HG03280 (cell line): ENCODE results near the gene NCOA6.

Experiments
- ATAC-seq: cut with Tn5 transposase; IDR thresholded peaks from one replicate; pipeline ENCODE4 v1.9.1; 2021; ENCODE audit warnings: mild to moderate bottlenecking, moderate library complexity; ENCODE audit not compliant: unreplicated experiment

The NCOA6 gene

DNA sequence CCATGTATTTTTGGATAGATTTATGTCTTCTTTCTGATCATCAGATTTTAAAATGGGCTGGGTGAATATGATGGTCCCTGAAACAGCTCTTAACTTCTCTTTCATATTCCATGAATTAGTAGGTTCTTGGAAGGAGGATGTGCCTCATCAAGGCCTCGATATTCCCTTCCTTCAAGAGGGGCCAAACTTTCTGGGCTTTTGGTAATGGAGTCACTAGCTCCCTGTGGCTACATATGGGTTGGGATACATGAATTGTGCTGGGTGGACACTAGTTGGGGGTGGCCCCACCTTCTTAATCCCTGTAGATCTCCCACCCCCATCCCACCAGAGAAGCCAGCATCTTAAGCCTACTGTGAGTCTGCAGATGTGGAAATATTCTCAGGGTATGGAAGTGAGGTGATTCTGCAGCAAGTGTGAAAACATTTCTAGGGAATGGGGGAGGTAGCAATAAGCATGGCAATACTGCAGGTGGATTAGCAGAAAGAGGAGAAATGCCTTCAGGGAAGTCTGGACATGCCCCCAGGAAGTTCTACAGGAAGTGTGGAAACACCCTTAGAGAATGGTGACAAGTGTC is 119.1 kb downstream of the NCOA6 start:
- no peak for ATAC-seq

DNA sequence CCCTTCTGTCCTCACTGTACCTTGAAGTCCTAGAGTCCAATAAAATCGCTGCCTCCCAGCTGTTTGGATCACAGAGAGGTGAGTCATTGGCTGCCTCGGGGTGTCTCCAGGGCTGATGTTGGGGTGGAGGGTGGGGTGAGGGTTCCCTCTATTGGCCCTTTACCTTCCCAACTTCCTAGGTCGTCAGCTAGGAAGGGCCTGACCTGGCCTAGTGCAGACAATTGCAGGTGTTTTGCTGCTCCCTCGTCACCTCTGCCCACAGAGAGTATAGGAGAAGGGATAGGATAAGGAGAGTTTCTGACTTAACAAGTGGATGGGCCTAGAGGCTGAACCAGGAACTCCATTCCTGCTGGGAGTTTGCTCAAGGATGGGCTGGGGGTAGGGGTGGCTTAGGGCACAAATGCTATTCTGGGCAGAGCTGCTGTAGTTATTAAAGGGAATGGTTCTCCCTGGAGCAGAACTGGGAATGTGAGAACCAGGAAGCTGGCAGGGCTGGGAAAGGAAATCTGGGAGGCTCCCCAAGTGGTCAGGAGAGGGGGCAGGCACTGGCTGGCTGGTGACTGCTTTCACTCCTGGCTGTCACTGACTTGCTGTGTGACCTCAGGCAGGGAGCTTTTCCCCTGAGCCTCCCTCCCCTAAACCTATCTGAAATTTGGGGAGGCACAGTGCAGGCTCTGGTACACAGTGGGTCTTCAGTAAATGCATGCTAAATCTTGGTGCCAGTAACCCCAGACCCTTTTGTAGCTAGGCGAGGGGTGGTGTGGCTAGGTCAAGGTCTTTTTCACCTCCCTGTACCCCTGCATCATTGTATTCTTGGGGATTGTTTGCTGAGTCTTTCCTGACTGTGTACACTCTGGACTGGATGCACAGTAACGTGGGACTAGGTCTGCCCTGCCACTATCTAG is 119.8 kb downstream of the NCOA6 start:
- no peak for ATAC-seq

DNA sequence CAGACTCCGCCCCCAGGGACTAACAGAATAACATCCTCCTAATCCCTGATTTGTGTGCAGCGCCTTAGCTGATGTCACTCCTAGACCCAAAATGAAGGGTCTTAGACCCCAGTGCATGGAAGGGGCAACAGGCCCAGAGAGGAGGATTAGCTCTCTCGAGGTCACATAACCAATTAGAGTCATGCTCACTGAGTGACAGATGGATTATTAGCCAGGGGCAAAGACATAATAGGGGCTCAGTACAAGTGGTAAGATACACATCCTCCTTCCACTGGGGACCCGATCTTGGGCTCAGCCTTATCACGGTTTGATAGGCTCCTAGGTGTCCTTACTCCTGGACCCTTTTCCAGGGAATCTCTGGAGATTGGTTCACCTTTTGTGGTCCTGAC is 120.4 kb downstream of the NCOA6 start:
- no peak for ATAC-seq

DNA sequence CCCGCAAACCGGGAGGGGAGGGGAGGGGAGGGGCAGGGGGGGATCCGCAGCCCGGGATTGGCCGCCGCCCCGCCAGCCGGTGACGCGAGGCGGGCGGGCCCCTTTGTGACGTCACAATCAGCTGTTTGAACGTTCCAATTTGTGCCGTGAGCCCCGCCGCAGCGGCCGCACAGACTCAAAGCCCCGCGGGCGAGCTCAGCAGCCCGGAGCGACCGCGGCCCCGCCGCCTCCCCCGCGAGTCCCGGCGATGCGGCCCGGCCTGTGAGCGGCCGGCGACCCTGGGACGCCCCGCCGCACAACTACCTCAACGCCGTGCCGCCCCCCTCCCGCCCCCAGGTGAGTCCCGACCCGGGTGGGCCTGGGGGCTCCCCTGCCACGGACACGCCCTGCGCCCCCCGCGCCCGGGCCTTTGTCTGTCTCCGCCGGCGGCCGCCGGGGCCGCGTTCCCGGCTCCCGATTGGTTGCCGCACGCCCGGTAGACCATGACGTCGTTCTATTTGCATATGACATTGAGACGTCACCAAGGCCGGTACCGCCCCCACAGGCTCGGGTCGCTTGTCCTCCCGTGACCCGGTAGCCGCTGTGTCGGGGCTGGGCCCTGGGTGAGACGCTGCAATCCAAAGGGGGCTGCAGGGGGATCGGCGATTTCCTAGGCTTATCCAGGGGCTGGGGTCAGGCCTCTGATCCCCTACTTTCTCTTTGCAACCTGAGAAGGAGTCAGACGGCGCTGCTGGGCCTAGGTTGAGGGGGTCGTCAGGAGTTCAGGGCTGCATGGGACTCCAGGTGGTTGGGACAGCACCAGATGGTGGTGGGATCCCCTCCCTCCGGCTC is 121.1 kb downstream of the NCOA6 start, which contains the start of gene TP53INP2:
Gene TP53INP2, plus strand, starts transcription at position 168 of the 831 bp plus-strand sequence. CDS start 4,396 bp downstream, outside the sequence.
- peak; percentile 65 for ATAC-seq

DNA sequence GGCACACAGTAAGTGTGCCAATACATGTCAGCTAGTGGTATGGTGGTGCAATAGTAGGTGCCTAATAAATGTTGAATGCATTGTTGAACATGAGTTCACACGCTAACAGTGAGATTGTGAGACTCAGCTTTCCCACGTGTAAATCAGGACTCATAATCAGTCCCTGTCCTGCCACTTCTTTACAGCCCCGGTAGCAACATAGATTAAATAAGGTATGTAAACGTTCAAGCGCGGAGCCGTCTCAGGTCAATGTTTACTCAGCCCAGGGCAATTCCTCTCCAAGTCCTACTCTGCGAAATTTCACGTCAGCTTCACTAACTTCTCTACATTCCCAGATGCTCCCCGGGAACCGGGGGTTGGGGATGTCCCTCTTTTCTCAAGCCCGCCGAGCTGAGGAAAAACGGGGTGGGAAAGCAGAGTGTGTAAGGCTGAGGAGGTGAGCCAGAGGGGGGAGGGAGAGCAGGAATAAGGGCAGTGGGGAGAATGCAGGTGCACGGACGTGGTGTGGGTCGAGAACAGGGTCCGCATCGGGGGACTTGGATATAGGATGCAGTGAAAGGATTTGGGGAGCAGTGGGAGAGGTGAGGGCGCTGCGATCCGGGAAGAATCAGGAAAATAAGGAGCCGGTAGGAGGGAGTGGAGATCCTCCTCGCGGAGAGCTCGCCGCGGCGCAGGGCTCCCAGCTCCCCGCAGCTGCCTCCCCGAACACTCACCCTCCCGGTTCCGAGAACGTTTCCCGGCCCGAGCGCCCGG is 121.9 kb downstream of the NCOA6 start:
- ATAC-seq = no peak

DNA sequence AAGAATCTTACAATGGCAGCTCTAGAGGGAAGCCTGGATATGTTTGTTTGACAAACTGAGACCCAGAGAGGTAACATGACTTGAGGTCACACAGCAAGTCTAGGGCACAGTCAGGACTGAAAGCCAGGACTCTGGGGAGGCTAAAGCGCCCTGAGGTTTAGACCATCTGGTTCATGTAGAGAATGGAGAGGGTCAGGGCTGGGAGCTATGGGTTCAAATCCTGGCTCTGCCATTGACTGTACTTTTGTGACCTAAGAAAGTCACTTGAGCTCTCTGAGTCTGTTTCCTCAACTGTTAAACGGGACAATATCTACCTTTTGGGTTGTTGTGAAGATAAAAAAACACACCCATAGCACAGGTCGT is 122.4 kb downstream of the NCOA6 start:
- ATAC-seq = no peak

DNA sequence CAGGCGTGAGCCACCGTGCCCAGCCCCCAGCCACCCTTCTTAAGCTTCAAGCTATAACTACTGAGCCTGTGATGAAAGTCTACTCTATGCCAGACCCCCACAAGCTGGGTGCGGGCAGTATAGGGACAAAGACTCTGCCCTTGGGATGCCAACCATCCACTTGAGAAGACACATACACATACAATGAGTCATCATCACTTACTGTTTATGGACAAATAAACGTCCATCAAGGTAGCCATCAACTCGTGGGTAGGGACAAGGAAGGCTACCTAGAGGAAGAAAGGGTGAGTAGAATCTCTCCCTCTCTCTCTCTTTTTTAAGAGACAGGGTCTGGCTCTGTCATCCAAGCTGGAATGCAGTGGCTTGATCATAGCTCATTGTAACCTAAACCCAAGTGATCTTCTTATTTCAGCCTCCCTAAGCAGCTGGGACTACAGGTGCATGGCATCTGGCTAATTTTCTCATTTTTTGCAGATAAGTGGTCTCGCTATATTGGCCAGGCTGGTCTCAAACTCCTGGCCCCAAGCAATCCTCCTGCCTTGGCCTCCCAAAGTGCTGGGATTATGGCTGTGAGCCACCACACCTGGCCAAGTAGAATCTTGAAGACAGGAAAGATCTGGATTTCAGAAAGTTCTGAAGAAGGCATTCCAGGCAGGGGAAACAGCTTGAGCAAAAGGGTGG is 123.9 kb downstream of the NCOA6 start:
- ATAC-seq = no peak

DNA sequence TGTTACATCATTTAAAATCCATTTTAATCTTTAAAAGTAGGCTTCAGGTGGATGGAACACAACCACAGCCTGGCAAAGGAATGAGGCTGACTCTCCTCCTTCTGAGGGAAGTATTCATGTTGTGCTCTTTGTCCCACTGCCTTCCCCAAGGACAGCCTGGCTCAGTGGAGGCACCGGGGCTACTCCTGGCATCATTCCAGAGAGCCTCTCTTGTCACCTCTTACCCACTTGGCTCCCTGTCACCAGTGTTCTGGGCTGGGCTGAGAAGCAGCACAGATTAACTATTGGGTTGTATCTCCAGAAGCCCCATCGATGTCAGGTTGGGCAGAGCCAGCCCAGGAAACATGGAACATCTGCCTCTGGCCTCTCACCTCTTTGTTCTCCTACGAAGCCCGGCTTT is 132.0 kb downstream of the NCOA6 start:
- ATAC-seq = no peak

DNA sequence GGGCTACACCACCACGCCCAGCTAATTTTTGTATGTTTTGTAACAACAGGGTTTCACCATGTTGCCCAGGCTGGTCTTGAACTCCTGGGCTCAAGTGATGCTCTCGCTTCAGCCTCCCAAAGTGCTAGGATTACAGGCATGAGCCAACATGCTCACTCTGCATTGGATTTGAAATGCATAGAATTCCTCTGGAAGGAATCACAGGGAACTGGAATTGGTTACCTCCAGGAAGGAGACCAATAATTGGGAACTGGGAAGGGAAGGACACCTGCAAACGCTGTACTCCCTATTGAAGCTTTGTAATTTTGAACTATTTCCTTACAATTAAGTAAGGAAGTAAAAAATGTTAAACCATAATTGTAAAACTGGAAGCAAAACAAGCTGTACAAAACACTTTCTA is 133.6 kb downstream of the NCOA6 start:
- ATAC-seq = no peak

DNA sequence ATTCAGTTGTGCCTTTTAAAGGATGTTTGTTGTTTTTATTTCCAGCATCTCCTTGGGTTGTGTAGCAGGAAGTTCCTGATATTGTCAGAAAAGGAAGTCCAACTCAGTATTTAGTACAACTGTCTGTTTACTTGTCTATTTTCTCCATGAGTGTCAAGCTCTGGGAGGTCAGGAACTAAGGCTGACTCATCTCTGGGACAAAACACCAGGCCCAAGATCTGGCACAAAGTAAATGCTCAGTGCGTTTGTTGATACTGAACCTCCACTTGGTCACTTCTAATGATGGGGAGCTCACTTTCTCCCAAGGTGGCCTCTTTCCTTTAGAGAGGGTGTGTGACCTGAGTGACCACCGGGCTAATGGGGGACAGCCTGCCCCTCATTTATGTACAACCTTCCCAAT is 136.0 kb downstream of the NCOA6 start:
- ATAC-seq = no peak

DNA sequence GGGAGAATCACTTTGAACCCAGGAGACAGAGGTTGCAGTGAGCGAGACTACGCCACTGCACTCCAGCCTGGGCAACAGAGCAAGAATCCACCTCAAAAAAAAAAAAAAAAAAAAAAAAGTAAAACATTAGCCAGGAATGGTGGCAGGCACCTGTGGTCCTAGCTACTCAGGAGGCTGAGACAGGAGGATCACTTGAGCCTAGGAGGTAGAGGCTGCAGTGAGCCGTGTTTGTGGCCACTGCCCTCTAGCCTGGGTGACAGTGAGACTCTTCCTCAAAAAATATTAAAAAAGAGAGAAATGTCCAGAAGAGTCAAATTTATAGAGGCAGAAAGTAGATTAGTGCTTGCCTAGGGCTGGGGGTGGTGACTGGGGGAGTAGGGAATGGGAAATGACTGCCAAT is 141.8 kb downstream of the NCOA6 start:
- no peak for ATAC-seq

DNA sequence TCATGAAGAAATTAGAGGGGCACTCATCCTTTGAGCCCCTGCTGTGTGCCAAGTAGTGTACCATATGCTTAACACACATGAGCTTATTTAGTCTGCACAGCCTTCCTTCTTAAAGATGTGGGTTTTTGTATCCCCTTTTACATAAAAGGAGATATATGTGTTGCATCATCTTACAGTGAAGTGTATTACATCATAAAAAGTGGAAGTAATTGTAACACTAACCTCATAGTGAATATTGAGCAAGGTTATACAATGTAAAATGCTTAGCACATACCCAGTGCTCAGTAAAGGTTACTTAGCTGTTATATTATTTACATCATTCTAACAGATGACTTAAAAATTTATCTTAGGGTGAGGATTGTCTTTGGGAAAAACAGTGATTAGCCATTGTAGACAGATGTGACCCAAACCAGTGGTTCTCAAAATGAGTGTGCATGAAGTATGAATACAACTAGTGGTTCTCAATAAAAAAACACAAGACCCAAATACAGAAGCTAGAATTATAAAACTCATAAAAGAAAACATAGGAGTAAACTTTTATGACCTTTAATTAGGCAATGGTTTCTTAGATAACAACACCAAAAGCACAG is 144.8 kb downstream of the NCOA6 start:
- ATAC-seq = no peak

DNA sequence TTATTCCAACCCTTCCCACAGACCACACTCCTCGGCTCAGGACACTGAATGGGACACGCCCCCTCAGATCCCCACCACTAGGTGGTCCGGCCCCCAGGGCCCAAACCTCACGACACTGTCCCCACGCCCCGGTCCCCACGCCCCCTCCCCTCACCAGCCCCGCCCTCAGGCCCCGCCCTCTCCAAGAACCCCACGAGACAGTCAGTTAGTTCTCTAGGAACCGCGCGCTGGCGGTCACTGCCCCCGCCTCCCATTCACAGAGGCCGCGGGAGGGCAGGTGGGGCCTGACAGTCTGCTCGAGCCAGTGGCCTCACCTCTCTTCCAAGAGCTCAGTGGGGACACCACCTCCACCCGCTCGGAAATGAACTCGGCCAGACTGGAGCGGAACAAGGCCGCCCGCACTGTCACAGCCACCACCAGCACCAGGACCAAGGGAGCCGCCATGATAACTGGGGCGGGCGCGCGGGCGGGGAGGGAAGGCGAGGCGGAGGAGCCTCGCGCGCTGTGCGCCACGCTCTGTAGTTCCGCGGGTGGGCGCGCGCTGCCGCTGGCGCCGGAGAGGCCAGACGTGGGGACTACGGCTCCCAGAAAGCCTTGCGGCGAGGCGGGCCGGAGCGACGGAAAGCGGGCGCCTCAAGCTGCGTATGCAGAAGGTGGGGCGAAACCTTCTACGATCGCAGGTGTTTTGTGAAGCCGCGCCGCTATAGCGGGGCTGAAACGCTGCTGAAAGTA is 148.6 kb downstream of the NCOA6 start, which contains the start of gene PIGU:
Gene PIGU, minus strand, starts transcription at position 451 of the 732 bp plus-strand sequence. Its CDS starts 7 bp downstream, at position 444.
- peak; percentile 95 for ATAC-seq

DNA sequence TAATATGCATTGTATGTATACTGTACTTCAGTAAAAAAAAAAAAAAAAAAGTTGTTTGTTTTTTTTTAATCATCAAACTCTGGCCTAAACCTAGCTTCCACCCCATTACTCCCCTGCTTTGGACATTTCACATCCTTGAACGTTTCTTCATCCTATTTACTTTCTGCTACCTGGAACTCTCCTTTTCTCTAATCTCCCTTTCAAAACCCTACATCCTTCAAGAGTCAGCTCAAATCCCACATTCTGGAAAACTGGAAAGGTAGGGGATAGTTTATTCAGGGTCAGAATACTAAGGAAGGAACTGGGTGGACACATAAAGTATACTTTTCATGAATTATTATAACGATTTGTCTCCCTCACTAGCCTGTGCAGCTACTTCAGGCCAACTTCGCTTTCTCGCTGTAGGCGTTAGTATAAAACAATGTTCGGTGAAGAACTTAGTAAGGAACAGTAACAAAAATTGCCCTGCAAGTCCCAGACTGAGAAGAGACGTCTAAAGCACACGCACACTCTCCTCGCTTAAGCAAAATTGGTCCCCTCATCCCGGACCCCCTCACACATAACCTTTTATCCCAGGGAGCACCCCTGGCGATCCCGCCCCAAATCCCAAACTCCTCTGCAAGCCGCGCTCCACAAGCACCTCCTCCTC is 149.3 kb downstream of the NCOA6 start:
- ATAC-seq = no peak

DNA sequence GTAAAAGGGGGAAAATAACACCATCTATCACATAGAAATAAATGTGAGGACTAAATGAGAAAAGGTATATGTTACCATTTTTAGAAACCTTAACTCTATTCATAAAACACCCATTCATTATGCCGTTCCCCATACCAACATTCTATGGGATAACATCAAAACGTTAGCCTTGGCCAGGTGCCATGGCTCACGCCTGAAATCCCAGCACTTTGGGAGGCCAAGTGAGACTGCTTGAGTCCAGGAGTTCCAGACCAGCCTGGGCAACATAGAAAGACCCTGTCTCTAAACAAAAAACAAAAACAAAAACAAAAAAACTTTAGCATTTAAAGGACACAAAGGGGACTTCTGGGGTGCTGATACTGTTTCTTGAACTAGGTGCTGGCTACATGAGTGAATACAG is 149.9 kb downstream of the NCOA6 start:
- ATAC-seq = no peak

DNA sequence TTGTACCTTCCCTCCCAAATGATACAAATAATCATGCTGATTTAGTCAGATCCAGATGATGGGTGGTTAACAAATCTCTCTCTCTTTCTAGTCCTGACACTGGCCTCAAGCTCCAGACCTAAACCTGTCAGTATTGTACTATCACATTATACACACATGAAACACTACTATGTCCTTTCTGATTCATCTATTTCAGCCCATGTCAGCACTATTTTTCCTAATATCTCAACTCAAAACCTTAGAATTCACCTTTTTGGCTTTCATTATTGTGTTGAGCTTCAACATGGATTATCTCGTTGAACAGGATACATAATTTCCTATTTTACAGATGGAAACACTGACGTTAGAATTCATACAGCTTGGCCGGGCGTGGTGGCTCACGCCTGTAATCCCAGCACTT is 152.0 kb downstream of the NCOA6 start:
- ATAC-seq = no peak

DNA sequence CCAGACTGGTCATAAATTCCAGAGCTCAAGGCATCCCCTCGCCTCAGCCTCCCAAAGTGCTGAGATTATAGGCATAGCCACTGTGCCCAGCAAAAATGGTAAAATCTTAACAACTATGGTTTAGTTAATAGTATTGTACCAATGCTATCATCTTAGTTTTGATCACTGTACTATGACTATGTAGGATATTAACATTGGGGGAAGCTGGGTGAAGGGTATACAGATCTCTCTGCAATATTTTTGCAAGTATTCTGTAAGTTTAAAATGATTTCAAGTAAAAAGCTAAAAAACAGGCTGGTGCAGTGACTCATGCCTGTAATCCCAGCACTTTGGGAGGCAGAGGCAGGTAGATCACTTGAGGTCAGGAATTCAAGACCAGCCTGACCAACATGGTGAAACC is 156.4 kb downstream of the NCOA6 start:
- no peak for ATAC-seq
